ENCODE data around the gene OR4E2.

- TF ChIP-seq CTCF (IDR thresholded peaks at IDR 0.05; ENCODE audit: insufficient read depth, low read length) (no peak), GABPA (IDR thresholded peaks at IDR 0.05; ENCODE audit: low read depth) (no peak)
Observed at GRCh38 chr14:21656980-21657379, 3.3 kb downstream of the OR4E2 start.

All from HL-60 (cell line).